ENCODE measurements around the gene ARID4B.

- TF ChIP-seq POLR2AphosphoS5 (IDR thresholded peaks at IDR 0.05; ENCODE audit: low read depth) (no peak), CTCF (IDR thresholded peaks at IDR 0.05; ENCODE audit: insufficient read depth, low read length) (no peak)
Observed at GRCh38 chr1:235357485-235358373, 29.8 kb upstream of the ARID4B start.
